Ovary (tissue), 9 donors: ENCODE data around the gene UQCRHL. TPM values are rescaled to one million over a fixed set of nuclear protein-coding genes. Genes with fewer than 3 reads are reported as not detected.
A peak's percentile ranks its signal among the peaks of the same experiment; 100 is the strongest.

Experiments used
- DNase-seq, 5 donors: peaks; one replicate each; pipeline ENCODE4 v3.0.0-alpha.2; 2019 to 2020
- H3K27ac ChIP-seq, 2 donors: fragments of 200-600 bp; one replicate each; pipeline versions ENCODE4 v1.5.1 to v1.8.0; 2019 to 2022
- H3K27me3 ChIP-seq: fragments of 200-600 bp; one replicate; pipeline ENCODE4 v1.8.0; 2022
- H3K36me3 ChIP-seq: fragments of 200-600 bp; sonication (generic); one replicate; pipeline ENCODE4 v1.5.1; 2019
- H3K4me1 ChIP-seq: one replicate; pipeline ENCODE4 v1.8.1; 2013; ENCODE audit warnings: mild to moderate bottlenecking, moderate library complexity; ENCODE audit not compliant: insufficient read depth
- H3K4me3 ChIP-seq: fragments of 200-600 bp; sonication (generic); one replicate; pipeline ENCODE4 v1.5.1; 2017
- H3K9me3 ChIP-seq, 2 donors: fragments of 200-600 bp in 1 of 2; sonication (generic) in 1 of 2; one replicate each; pipeline versions ENCODE4 v1.5.1 to v1.8.1; 2013 to 2019; ENCODE audit warnings: mild to moderate bottlenecking in 1 of 2, moderate library complexity in 1 of 2
- CTCF ChIP-seq, 3 donors: fragments of 450-650 bp in 2 of 3; fragments of 200-600 bp in 1 of 3; IDR thresholded peaks; one replicate each; pipeline versions ENCODE4 v1.5.1 to v1.8.0; 2016 to 2022; ENCODE audit warnings: antibody characterized with exemption in 3 of 3, mild to moderate bottlenecking in 1 of 3
- EP300 ChIP-seq: sonication (generic); formaldehyde crosslinking; IDR thresholded peaks from one replicate; pipeline ENCODE4 v1.6.1; 2017; ENCODE audit warnings: antibody characterized with exemption
- POLR2A ChIP-seq: fragments of 450-650 bp; IDR thresholded peaks from one replicate; pipeline ENCODE4 v1.6.1; 2017; ENCODE audit warnings: antibody characterized with exemption, mild to moderate bottlenecking, moderate library complexity
- WGBS, 3 donors: extraction: QIAGEN DNeasy Blood & Tissue Kit in 1 of 3; methylation state at CpG; one replicate each; pipeline versions ENCODE4 v1.1.5 to v1.1.7; 2013 to 2017; 5-methylcytosine and 5-hydroxymethylcytosine counted together
- intact Hi-C, 4 donors: fragments of 100-400 bp; cut with DNase I; formaldehyde crosslinking; loops; one replicate each; pipeline versions ENCODE4 v1.11.0 to v1.15.1; 2022 to 2023
- polyA plus RNA-seq, 2 donors: library from polyadenylated mRNA; stranded (reverse); fragments of 200-250 nt in 1 of 2; fragments of 350-450 nt in 1 of 2; fragmentation: Illumina TruSeq in 1 of 2; extraction: RNeasy Lipid Tissue Mini Kit (QIAGEN cat#74804) in 1 of 2; gene quantifications; one replicate each; pipeline ENCODE4 v1.2.3, GENCODE V29; 2013 to 2014
- total RNA-seq, 7 donors: library from RNA; depleted of rRNA in 2 of 7; stranded (reverse); fragments of >200 nt in 2 of 7; fragmentation: NEBNext Ultra II Directional in 3 of 7; extraction: Animal tissue kit (Norgen Biotek cat#: 25700) in 3 of 7; gene quantifications; one replicate each; pipeline versions ENCODE4 v1.1.0 to v1.2.4, GENCODE V29; 2016 to 2023
- donor health status: DM: no; HTN: no; CAD: no; lungs with moderate emphysema.
- donor health status: DM: no; HTN: no; CAD: no.
- donor health status: Bipolar disorder and iron deficiency.
- donor health status: DM: yes; HTN: yes; CAD: no.
- donor health status: DM: no; HTN: no; CAD: no.
- donor health status: DM: yes; HTN: yes; CAD: no.

UQCRHL gene
- total and polyA plus RNA-seq, 9 donors, result 0.65 to 5.6 (median 1.4) TPM

GRCh38 chr1:15775706-15776105 lies 31.7 kb downstream of the UQCRHL start:
- WGBS, 3 donors, result 63 to 70% (median 68%) methylated on average over 2 of the region's 2 CpGs
- Histone ChIP-seq H3K27me3 (no peaks in the 10 kb centered on the region), H3K36me3 (no peaks in the 10 kb centered on the region), H3K4me1 (no peaks in the 10 kb centered on the region), H3K9me3 (no peaks in the 10 kb centered on the region), H3K27ac (no peak overlapping the region), H3K4me3 (no peak overlapping the region)
- DNase-seq, result no peak
- TF ChIP-seq CTCF (IDR thresholded peaks at IDR 0.05) (no peak), POLR2A (no peak), EP300 (no peak)
- intact Hi-C loops, result no loop called here

GRCh38 chr1:15771836-15772515 lies 35.5 kb downstream of the UQCRHL start:
- peak in 1 of 5 donors; percentile 39 for DNase-seq
- Histone ChIP-seq H3K36me3 (no peaks in the 10 kb centered on the region), H3K27me3 (no peaks in the 10 kb centered on the region), H3K4me3 (no peak overlapping the region), H3K9me3 (no peaks in the 10 kb centered on the region), H3K27ac (no peak overlapping the region), H3K4me1 (no peaks in the 10 kb centered on the region)
- 19 to 48% (median 33%) methylated on average over 6 of the region's 6 CpGs for WGBS, 3 donors
- TF ChIP-seq EP300, result no peak
- no peak for TF ChIP-seq CTCF (IDR thresholded peaks at IDR 0.05)
- no peak for TF ChIP-seq POLR2A
- intact Hi-C loops, result no loop called here

DNA sequence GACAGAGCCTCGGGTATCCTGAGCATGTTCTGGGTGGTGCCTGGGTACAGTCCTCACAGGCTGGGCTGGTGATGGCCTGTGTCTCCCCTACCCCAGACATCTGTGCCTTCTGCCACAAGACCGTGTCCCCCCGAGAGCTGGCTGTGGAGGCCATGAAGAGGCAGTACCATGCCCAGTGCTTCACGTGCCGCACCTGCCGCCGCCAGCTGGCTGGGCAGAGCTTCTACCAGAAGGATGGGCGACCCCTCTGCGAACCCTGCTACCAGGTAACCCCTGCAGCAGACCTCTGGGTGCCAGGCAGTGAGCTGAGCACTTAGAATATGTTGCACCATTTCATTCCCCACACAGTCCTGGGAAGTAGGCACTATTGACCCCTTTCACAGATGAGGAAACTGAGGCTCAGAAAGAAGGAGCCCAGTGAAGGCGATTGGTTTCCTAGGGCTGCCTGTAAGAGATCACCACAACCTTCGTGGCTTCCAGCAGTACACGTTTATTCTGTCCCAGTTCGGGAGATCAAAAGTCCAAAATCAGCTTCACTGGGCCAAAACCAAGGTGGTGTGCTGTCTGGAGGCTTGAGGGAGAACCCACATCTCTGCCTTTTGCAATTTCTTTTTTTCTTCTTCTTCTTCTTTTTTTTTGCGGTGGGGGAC lies 37.0 kb downstream of the UQCRHL start:
- no peaks in the 10 kb centered on the region for H3K36me3 ChIP-seq
- no peaks in the 10 kb centered on the region for H3K9me3 ChIP-seq
- intact Hi-C loops, result no loop called here
- no peaks in the 10 kb centered on the region for H3K4me1 ChIP-seq
- DNase-seq, result no peak
- H3K27me3 ChIP-seq, result no peaks in the 10 kb centered on the region
- no peak overlapping the region for H3K4me3 ChIP-seq
- H3K27ac ChIP-seq, result no peak overlapping the region
- WGBS, 3 donors, result 83 to 91% (median 87%) methylated on average over 14 of the region's 14 CpGs
- TF ChIP-seq EP300, result no peak
- no peak for TF ChIP-seq POLR2A
- no peak for TF ChIP-seq CTCF (IDR thresholded peaks at IDR 0.05)

GRCh38 chr1:15768388-15768787 lies 39.1 kb downstream of the UQCRHL start:
- intact Hi-C loops, result no loop called here
- WGBS, 3 donors, result 93 to 95% (median 94%) methylated on average over 7 of the region's 7 CpGs
- H3K36me3 ChIP-seq, result no peaks in the 10 kb centered on the region

More at GRCh38 chr1:15768388-15768787, 39.1 kb downstream of the UQCRHL start:
- H3K4me3 ChIP-seq, result no peak overlapping the region
- peaks cover 1% of the 10 kb centered on the region for H3K4me1 ChIP-seq
- H3K27ac ChIP-seq, result no peak overlapping the region
- no peak for DNase-seq
- no peak for TF ChIP-seq CTCF (IDR thresholded peaks at IDR 0.05)
- TF ChIP-seq POLR2A, result no peak
- TF ChIP-seq EP300, result no peak
- no peaks in the 10 kb centered on the region for H3K9me3 ChIP-seq
- no peaks in the 10 kb centered on the region for H3K27me3 ChIP-seq
